ENCODE results near the gene HOXC9.

GRCh38 chr12:53986686-53987483 is 13.1 kb upstream of the HOXC9 start:
- no peak for TF ChIP-seq CTCF (IDR thresholded peaks at IDR 0.05)
- no peak for TF ChIP-seq POLR2A (IDR thresholded peaks at IDR 0.05; ENCODE audit: low read length)
- TF ChIP-seq CBX8 (IDR thresholded peaks at IDR 0.05), result no peak
- no peak for TF ChIP-seq HES2 (IDR thresholded peaks at IDR 0.05)
